Stimulated activated CD4-positive, alpha-beta T cell treated with anti-CD3 and anti-CD28 coated beads, TNF-alpha, amount 100 ng/mL, for 4 hours (primary cell): Measurements from ENCODE around the gene COL4A1.

Experiments used
- DNase-seq, 3 experiments: peaks; one replicate each; pipeline ENCODE4 v3.0.0-alpha.2; 2020; ENCODE audit warnings: low read depth in 3 of 3

The COL4A1 gene

GRCh38 chr13:110309661-110310524 is 2.9 kb upstream of the COL4A1 start:
- no peak for DNase-seq

DNA sequence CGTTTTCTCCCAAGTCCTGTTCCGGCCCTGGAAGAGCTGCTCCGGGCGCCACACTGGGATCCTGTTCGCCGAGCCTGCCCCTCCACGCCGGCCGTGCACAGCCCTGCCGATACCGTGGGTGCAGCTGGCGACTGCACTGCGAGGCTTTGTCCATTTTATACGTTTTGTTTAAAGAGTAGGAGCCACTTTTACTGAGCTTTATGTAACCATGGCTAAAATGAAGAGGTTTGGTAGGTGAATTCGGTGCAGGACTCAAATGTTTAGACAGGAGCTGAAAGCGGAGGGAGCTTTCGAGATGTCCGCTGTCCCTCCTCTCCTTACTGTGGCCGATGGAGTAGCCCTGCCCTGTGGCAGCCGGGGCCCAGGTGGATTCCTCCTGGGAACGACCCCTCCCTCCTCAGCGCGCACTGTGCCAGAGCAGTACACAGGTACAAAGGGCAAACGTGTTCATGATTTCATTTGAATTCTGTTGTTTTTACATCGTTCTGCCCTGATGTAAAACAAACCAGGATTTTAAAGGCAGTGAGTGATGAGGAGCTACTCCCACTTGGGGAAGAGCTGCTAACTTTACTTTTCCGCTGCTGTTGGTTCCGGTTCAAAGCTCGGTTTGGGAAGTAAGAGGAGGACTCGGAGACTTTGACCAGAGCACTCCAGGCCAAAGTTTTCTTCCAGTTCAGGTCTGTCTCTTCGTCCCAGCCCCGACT is 1.9 kb upstream of the COL4A1 start:
- DNase-seq = no peak

GRCh38 chr13:110307767-110308655 is 1.1 kb upstream of the COL4A1 start:
- DNase-seq = no peak

- DNase-seq = no peak
Measured at GRCh38 chr13:110306340-110306959, 507 bp downstream of the COL4A1 start.

GRCh38 chr13:110305949-110306339 is 1.0 kb downstream of the COL4A1 start:
- DNase-seq = no peak

GRCh38 chr13:110305544-110305943 is 1.4 kb downstream of the COL4A1 start:
- no peak for DNase-seq

GRCh38 chr13:110305001-110305400 is 2.0 kb downstream of the COL4A1 start:
- DNase-seq = no peak

GRCh38 chr13:110304256-110304655 is 2.7 kb downstream of the COL4A1 start:
- DNase-seq = no peak

DNA sequence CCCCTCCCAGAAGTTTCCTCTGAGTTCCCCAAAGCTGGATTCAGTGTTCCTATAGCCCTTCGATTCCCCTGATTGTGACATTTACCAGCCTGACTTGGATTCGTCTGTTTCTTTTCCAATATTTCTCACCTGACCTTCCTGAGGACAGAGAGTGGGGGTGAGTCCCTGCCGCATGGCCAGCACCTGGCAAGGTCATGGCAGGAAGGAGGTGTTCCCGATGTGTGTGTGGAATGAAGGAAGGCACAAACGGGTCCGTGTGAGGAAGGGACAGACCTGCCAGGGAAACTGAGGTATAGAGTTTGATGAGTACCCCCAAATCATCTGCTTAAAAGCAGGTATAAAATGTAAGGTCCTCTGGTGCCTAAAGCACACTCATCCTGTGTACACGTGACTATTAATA is 3.3 kb downstream of the COL4A1 start:
- no peak for DNase-seq

DNA sequence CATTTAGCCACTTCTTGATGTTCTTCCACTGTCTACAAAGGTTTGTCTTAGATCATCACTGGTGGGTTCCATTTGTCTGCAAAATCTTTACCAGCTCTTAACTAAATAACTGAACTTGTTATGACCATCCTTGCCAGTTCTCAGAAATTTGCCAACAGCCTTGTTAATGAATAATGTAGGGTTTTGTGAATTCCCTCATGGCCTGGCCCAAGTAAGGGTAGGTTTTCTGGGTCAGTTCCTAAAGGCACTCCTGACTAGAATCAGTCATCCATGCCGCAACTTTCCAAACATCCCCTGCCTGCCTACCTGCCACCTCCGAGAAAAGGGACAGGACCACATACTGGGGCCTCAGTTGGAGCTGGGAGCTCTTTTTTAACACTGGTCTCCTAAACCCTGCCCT is 4.0 kb downstream of the COL4A1 start:
- no peak for DNase-seq

- DNase-seq = no peak
Measured at GRCh38 chr13:110301606-110302553, 5.1 kb downstream of the COL4A1 start.

GRCh38 chr13:110301083-110301482 is 5.9 kb downstream of the COL4A1 start:
- DNase-seq = no peak

GRCh38 chr13:110300090-110300815 is 6.7 kb downstream of the COL4A1 start:
- no peak for DNase-seq

DNA sequence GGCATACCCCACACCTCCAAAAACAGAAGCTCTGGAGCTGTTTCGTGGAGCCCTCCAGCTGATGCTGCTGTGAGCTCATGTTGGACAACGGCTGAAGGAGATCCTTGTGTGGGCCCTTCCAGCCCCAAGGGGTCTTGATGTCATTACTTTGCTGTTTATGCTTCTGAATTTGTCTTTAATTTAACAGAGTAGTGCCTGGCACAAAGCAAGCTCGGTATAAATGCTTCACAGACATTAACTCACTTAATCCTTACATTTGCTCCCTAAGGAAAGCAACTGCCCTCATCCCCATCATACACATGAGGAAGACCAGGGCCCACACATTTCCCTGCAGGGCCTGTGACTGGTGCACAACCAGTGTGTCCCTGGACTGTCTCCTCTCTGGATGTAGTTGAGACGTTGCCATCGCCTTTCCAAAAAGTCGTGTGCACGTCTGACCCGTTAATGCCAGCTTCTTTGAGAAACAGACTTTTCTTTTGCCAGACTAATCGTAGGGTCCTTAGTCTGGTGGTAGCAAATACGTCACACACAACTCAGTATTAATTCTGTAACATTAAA is 7.6 kb downstream of the COL4A1 start:
- DNase-seq = no peak

DNA sequence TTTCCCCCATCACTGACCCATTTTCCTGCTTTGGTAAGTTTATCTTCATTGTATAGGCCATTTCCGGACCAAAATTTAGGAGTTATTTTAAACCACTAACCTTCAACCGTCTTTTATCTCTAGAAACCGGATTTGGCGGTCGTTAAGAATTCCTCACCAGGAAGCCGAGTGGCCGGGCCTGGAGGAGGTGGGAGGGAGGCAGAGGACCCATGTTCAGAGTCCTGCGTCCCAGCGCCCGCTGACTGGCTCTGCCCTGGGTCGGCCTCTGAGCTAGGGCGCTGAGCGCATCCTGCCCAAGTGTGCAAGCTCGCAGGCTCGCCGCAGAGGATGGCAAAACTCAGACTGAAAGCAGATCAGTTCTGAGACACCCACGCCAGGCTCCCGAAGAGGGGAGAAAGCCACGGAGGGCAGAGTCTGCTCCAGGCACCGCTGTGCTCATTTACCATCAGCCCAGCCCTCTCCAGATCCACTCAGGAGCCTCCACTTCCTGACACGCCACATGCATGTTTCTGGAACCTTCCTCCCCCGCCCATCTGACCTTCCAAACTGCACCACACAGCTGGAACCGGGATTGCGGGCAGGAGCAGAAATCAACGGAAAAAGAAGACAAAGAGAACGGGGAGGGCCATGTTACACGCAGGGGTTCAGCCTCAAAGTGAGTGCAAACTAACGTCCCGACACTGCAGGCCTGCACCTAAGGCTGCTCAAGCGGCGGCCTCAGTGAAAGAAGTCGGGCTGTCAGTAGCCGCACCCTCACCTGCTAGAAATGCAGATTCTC is 8.3 kb downstream of the COL4A1 start:
- DNase-seq = no peak

- DNase-seq = no peak
Measured at GRCh38 chr13:110297766-110298504, 9.0 kb downstream of the COL4A1 start.

GRCh38 chr13:110297011-110297410 is 9.9 kb downstream of the COL4A1 start:
- DNase-seq = no peak

GRCh38 chr13:110294622-110295021 is 12.3 kb downstream of the COL4A1 start:
- DNase-seq = no peak
